WTC11 (cell line): ENCODE results near the gene SIM1. TPM values are rescaled to one million over a fixed set of nuclear protein-coding genes. Genes with fewer than 3 reads are reported as not detected.

Experiments
- ATAC-seq: fragments of 200-7000 bp; cut with Tn5 transposase; 2 replicates; pipeline ENCODE4 v1.10.0; 2021; ENCODE audit warnings: mild to moderate bottlenecking, moderate library complexity
- CTCF ChIA-PET: fragments of 300-600 bp; sonication (Branson Sonifier 250); formaldehyde crosslinking; loops from one replicate; lab custom pipeline; 2021; ENCODE audit warnings: antibody characterized with exemption; lab: Charles Lee
- POLR2A ChIA-PET: fragments of 350-600 bp; sonication (Branson Sonifier 250); formaldehyde crosslinking; loops from one replicate; lab custom pipeline; 2021; ENCODE audit warnings: antibody characterized with exemption; lab: Charles Lee
- DNase-seq: peaks from one replicate; pipeline ENCODE4 v3.0.0; 2021; ENCODE audit warnings: low spot score
- H3K27ac Mint-ChIP-seq: 2 replicates; pipeline ENCODE4 v1.8.0; 2021; ENCODE audit warnings: mixed read lengths
- H3K27me3 Mint-ChIP-seq: 2 replicates; pipeline ENCODE4 v1.8.0; 2021; ENCODE audit warnings: low read depth, mild to moderate bottlenecking, moderate library complexity, mixed read lengths
- H3K36me3 Mint-ChIP-seq: 2 replicates; pipeline ENCODE4 v1.8.0; 2021; ENCODE audit warnings: mixed read lengths
- H3K4me1 Mint-ChIP-seq: 2 replicates; pipeline ENCODE4 v1.8.0; 2022; ENCODE audit warnings: mixed read lengths
- H3K4me3 Mint-ChIP-seq: 2 replicates; pipeline ENCODE4 v1.8.0; 2021; ENCODE audit warnings: mild to moderate bottlenecking, moderate library complexity, mixed read lengths
- H3K9me3 Mint-ChIP-seq: 2 replicates; pipeline ENCODE4 v1.8.0; 2021; ENCODE audit warnings: mixed read lengths
- CBFB ChIP-seq: sonication (generic); formaldehyde crosslinking; IDR thresholded peaks from 2 replicates; pipeline ENCODE4 v1.8.1; 2022; ENCODE audit warnings: mild to moderate bottlenecking, low read depth, missing genetic modification reagents
- JUN ChIP-seq: sonication (generic); formaldehyde crosslinking; IDR thresholded peaks from 2 replicates; pipeline ENCODE4 v1.8.0; 2023; ENCODE audit warnings: mild to moderate bottlenecking, missing genetic modification reagents
- MYBL2 ChIP-seq: sonication (generic); formaldehyde crosslinking; IDR thresholded peaks from 2 replicates; pipeline ENCODE4 v1.8.1; 2023; ENCODE audit warnings: mild to moderate bottlenecking, moderate library complexity, missing genetic modification reagents
- NFATC4 ChIP-seq: fragments of 250-450 bp; sonication (Bioruptor Pico); IDR thresholded peaks from 2 replicates; pipeline ENCODE4 v1.9.0; 2021; ENCODE audit warnings: mild to moderate bottlenecking
- total RNA-seq: library from RNA; stranded (reverse); gene quantifications from 3 replicates; pipeline ENCODE4 v1.2.3, GENCODE V29; 2021
- TF ChIP-seq, protein P1 (sequence below): sonication (generic); formaldehyde crosslinking; IDR thresholded peaks from 2 replicates; pipeline ENCODE4 v1.8.1; 2022; ENCODE audit warnings: low read depth, missing genetic modification reagents, borderline replicate concordance
- TF ChIP-seq, protein P2 (sequence below): sonication (generic); formaldehyde crosslinking; IDR thresholded peaks from 2 replicates; pipeline ENCODE4 v1.8.1; 2022; ENCODE audit warnings: low read depth, mild to moderate bottlenecking, moderate library complexity, missing genetic modification reagents, borderline replicate concordance
- TF ChIP-seq, protein P3 (sequence below): sonication (generic); formaldehyde crosslinking; IDR thresholded peaks from 2 replicates; pipeline ENCODE4 v1.8.0; 2022; ENCODE audit warnings: mild to moderate bottlenecking, missing genetic modification reagents
- TF ChIP-seq, protein P4 (sequence below): sonication (generic); formaldehyde crosslinking; IDR thresholded peaks from 2 replicates; pipeline ENCODE4 v1.8.1; 2023; ENCODE audit warnings: mild to moderate bottlenecking, missing genetic modification reagents
- TF ChIP-seq, protein P5 (sequence below): fragments of 200-600 bp; IDR thresholded peaks from 2 replicates; pipeline ENCODE4 v1.8.0; 2022; ENCODE audit warnings: antibody characterized with exemption

SIM1 gene
- total RNA-seq, 1 experiment from 2014 or later = 0.09 TPM

DNA sequence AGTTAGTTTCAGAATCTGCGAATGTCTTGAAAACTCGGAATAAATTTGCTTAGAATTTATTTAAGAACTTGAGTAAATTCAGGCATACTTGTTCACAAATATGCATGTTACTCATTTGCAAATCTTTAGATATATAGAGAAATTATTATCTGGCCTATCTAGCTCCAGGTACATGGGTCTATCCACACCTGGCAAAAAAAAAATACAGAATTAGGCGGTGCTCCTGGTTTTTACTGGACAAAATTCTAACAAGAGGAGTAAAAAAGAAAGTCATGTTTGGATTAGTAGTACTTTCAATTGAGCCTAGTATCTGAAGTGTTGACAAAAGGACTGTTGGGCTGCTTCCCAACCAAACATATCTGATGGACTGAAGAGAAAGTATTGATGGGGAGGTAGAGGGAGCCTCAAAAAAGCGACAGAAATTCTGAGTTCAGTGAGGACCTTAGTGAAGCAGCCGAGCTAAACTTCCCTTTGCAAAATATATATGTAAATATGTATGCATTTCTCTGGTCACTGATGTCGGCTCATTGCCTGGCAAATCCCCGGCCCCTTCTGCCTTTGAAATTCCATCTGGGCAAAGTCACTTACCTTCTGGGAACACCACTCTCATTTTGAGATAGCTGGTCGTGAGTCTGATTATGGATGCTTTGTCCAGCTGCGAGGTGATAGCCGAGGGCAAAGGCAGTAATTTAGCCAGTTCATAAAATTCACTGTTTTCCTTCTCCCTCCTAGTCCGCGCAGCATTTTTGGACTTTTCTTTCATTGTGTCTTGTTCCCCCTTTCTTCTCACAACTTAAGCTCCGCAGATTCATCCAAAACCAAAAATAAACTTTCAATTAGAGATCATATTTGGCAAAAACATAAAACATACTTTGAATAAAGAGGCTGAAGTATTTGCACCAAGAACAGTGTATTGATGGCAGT lies 1.8 kb downstream of the SIM1 start (continued):
- TF ChIP-seq, protein P1, sequence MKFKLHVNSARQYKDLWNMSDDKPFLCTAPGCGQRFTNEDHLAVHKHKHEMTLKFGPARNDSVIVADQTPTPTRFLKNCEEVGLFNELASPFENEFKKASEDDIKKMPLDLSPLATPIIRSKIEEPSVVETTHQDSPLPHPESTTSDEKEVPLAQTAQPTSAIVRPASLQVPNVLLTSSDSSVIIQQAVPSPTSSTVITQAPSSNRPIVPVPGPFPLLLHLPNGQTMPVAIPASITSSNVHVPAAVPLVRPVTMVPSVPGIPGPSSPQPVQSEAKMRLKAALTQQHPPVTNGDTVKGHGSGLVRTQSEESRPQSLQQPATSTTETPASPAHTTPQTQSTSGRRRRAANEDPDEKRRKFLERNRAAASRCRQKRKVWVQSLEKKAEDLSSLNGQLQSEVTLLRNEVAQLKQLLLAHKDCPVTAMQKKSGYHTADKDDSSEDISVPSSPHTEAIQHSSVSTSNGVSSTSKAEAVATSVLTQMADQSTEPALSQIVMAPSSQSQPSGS (CRISPR knock-in tag) = no peak
- TF ChIP-seq, protein P2, sequence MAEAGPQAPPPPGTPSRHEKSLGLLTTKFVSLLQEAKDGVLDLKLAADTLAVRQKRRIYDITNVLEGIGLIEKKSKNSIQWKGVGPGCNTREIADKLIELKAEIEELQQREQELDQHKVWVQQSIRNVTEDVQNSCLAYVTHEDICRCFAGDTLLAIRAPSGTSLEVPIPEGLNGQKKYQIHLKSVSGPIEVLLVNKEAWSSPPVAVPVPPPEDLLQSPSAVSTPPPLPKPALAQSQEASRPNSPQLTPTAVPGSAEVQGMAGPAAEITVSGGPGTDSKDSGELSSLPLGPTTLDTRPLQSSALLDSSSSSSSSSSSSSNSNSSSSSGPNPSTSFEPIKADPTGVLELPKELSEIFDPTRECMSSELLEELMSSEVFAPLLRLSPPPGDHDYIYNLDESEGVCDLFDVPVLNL (CRISPR knock-in tag) = no peak
- TF ChIP-seq, all 79 proteins: peak for 0

DNA sequence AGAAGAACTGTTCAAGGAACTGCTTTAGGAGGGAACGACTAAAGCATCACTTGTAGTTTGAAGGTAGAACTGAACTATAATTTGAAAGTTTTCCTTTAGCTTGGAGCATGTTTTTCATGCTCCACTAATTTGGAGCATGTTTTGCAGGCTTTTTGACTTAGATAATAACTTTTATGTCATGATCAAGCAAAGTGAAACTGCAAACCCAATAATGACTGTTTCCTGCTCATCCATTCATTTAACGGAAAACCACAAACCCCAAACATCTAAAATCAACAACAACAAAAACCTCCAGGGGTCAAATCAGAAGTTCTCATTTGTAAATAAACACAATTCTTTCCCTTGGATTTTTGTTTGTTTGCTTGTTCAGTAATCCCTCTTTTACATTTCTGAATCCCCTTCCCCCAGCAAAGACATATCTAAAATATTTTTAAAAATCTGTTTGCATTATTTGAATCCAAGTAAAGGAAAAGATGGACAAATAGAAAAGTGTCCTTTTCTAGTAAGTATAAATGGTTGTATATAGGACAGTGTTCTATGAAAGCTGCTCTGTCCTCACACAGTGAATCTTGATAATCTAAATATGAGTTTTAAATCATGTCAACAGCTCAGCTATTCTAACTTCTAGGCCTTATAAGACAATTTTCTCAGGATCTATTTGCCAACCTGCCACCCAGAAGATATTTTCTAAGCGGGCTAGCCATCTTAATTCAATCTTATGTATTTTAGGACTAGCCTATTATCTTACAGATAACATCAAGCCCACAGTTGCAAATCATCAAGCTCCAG lies 2.6 kb downstream of the SIM1 start:
- POLR2A ChIA-PET = no interaction called here
- peaks cover 68% of the 10 kb centered on the region for H3K4me1 Mint-ChIP-seq
- no peaks in the 10 kb centered on the region; the same call in 1 of the 2 replicates for H3K27me3 Mint-ChIP-seq
- ATAC-seq = no peak
- H3K4me3 Mint-ChIP-seq = peak overlapping the region; percentile 37
- CTCF ChIA-PET = interaction anchor here (1.9 kb wide), 1 partner anchor 8 kb away, joined by 26 read pairs; no protein-coding TSS in a partner anchor
- H3K27ac Mint-ChIP-seq = no peak overlapping the region
- no peak for DNase-seq
- H3K36me3 Mint-ChIP-seq = no peaks in the 10 kb centered on the region
- no peaks in the 10 kb centered on the region for H3K9me3 Mint-ChIP-seq
- no peak for TF ChIP-seq CBFB (CRISPR knock-in tag)
- TF ChIP-seq, all 79 proteins: peak for 0

DNA sequence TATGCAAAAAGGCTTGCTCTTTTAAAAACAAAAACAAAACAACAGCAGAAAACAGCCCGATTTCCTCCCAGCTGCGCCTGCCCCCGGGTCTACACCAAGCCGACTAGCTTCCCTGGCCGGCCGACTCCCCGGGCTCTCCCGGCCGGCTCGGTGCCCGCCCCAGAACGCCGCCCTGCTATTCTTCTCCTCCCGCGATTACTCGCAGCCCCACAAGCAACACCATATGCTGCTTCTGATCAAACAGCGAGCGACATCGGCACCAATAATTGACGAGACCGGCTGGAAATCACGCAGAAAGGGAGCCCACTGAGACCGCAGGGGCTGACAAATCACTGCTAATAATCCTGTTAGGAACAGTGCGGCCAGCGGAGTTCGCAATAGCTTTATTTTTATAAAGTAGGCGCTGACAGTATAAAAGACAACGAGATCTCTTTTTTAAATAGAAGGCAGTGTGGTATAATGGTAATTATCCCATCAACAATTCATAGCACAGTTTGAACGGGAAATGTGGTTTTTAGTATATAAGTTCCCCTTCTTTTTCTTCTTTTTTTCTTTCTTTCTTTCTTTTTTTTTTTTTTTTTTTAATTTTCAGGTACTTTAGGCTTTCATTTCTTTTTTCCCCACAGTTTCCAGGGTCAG lies 3.3 kb downstream of the SIM1 start:
- Mint-ChIP-seq H3K27me3 (no peaks in the 10 kb centered on the region; the same call in 1 of the 2 replicates), H3K4me1 (peaks cover 68% of the 10 kb centered on the region), H3K27ac (no peak overlapping the region)
- ChIA-PET POLR2A (no interaction called here), CTCF (interaction anchor here (0.6 to 1.9 kb wide), 39 partner anchors 8 to 856 kb away, joined by 3 to 26 read pairs (median 4); no protein-coding TSS in a partner anchor)
- ATAC-seq = peak; percentile 7
- TF ChIP-seq, protein P3, sequence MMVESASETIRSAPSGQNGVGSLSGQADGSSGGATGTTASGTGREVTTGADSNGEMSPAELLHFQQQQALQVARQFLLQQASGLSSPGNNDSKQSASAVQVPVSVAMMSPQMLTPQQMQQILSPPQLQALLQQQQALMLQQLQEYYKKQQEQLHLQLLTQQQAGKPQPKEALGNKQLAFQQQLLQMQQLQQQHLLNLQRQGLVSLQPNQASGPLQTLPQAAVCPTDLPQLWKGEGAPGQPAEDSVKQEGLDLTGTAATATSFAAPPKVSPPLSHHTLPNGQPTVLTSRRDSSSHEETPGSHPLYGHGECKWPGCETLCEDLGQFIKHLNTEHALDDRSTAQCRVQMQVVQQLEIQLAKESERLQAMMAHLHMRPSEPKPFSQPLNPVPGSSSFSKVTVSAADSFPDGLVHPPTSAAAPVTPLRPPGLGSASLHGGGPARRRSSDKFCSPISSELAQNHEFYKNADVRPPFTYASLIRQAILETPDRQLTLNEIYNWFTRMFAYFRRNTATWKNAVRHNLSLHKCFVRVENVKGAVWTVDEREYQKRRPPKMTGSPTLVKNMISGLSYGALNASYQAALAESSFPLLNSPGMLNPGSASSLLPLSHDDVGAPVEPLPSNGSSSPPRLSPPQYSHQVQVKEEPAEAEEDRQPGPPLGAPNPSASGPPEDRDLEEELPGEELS (CRISPR knock-in tag) = no peak
- no peak for TF ChIP-seq NFATC4 (CRISPR knock-in tag)
- TF ChIP-seq, all 79 proteins: peak for 0
- no peaks in the 10 kb centered on the region for H3K36me3 Mint-ChIP-seq
- peak overlapping the region; percentile 54 for H3K4me3 Mint-ChIP-seq
- no peaks in the 10 kb centered on the region for H3K9me3 Mint-ChIP-seq
- DNase-seq = peak; percentile 60

DNA sequence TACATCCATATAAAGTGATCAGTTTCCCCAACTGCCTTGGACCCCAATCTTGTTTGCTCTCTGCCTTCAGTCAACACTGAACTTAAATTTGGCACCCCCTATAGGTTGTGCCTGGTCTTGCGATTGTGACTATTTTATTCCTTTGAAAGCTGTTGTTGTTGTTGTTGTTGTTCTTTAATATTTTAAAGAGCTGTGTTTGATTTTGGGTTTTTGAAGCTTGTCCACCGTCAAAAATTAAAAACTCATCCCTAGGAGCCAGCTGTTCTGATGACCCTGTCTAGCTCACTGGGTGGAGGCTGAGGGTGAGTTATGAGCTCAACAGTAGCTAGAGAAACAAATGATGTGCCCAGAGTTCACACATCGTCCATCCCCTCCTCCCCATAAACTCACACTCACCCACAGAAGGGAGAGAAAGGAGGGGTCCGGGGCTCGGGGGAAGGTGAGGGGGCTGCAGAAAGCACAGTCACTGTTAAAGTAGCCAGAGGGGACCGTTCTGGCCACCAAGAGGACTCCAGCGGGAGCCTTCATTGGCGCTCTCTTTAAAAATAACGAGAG lies 4.0 kb downstream of the SIM1 start:
- ChIA-PET CTCF (interaction anchor here (0.6 to 1.9 kb wide), 39 partner anchors 9 to 856 kb away, joined by 3 to 26 read pairs (median 4); no protein-coding TSS in a partner anchor), POLR2A (interaction anchor here (0.5 kb wide), 1 partner anchor 128 kb away, joined by 3 read pairs; no protein-coding TSS in a partner anchor)
- Mint-ChIP-seq H3K4me3 (peak overlapping the region; percentile 54), H3K36me3 (no peaks in the 10 kb centered on the region), H3K4me1 (peaks cover 66% of the 10 kb centered on the region), H3K9me3 (no peaks in the 10 kb centered on the region), H3K27me3 (no peaks in the 10 kb centered on the region; the same call in 1 of the 2 replicates), H3K27ac (no peak overlapping the region)
- peak; percentile 59 for DNase-seq
- no peak for ATAC-seq
- TF ChIP-seq, protein P4, sequence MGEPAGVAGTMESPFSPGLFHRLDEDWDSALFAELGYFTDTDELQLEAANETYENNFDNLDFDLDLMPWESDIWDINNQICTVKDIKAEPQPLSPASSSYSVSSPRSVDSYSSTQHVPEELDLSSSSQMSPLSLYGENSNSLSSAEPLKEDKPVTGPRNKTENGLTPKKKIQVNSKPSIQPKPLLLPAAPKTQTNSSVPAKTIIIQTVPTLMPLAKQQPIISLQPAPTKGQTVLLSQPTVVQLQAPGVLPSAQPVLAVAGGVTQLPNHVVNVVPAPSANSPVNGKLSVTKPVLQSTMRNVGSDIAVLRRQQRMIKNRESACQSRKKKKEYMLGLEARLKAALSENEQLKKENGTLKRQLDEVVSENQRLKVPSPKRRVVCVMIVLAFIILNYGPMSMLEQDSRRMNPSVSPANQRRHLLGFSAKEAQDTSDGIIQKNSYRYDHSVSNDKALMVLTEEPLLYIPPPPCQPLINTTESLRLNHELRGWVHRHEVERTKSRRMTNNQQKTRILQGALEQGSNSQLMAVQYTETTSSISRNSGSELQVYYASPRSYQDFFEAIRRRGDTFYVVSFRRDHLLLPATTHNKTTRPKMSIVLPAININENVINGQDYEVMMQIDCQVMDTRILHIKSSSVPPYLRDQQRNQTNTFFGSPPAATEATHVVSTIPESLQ (CRISPR knock-in tag) = no peak
- TF ChIP-seq JUN = no peak
- TF ChIP-seq MYBL2 (CRISPR knock-in tag) = no peak
- TF ChIP-seq, protein P5, sequence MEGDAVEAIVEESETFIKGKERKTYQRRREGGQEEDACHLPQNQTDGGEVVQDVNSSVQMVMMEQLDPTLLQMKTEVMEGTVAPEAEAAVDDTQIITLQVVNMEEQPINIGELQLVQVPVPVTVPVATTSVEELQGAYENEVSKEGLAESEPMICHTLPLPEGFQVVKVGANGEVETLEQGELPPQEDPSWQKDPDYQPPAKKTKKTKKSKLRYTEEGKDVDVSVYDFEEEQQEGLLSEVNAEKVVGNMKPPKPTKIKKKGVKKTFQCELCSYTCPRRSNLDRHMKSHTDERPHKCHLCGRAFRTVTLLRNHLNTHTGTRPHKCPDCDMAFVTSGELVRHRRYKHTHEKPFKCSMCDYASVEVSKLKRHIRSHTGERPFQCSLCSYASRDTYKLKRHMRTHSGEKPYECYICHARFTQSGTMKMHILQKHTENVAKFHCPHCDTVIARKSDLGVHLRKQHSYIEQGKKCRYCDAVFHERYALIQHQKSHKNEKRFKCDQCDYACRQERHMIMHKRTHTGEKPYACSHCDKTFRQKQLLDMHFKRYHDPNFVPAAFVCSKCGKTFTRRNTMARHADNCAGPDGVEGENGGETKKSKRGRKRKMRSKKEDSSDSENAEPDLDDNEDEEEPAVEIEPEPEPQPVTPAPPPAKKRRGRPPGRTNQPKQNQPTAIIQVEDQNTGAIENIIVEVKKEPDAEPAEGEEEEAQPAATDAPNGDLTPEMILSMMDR = peak; percentile 57
